Smooth muscle cell (in vitro differentiated cells): ENCODE measurements around the gene CHTF18. TPM values are rescaled to one million over a fixed set of nuclear protein-coding genes. Genes with fewer than 3 reads are reported as not detected.

Source experiments
- DNase-seq: peaks from one replicate; lab custom pipeline; 2025; ENCODE audit not compliant: unreplicated experiment; lab: John Stamatoyannopoulos, UW
- H2AFZ ChIP-seq: fragments of 200-600 bp; sonication (generic); 2 replicates; pipeline ENCODE4 v1.6.0; 2016; ENCODE audit warnings: antibody characterized with exemption, low read depth, mild to moderate bottlenecking
- H3F3A ChIP-seq: fragments of 200-600 bp; sonication (generic); 2 replicates; pipeline ENCODE4 v1.6.0; 2017; ENCODE audit warnings: antibody characterized with exemption, low read depth
- H3K27ac ChIP-seq: fragments of 200-600 bp; sonication (generic); 2 replicates; pipeline ENCODE4 v1.5.1; 2016; ENCODE audit warnings: low read depth, mild to moderate bottlenecking
- H3K27me3 ChIP-seq: fragments of 200-600 bp; sonication (generic); 2 replicates; pipeline ENCODE4 v1.6.1; 2016; ENCODE audit warnings: low read depth, mild to moderate bottlenecking
- H3K36me3 ChIP-seq: fragments of 200-600 bp; sonication (generic); 2 replicates; pipeline ENCODE4 v1.5.1; 2016; ENCODE audit warnings: low read depth
- H3K4me1 ChIP-seq: fragments of 200-600 bp; sonication (generic); 2 replicates; pipeline ENCODE4 v1.5.1; 2016; ENCODE audit warnings: low read depth
- H3K4me2 ChIP-seq: fragments of 200-600 bp; sonication (generic); 2 replicates; pipeline ENCODE4 v1.6.0; 2016; ENCODE audit warnings: mild to moderate bottlenecking
- H3K4me3 ChIP-seq: fragments of 200-600 bp; sonication (generic); 2 replicates; pipeline ENCODE4 v1.5.1; 2016; ENCODE audit warnings: mild to moderate bottlenecking
- H3K79me2 ChIP-seq: fragments of 200-600 bp; sonication (generic); 2 replicates; pipeline ENCODE4 v1.6.0; 2016; ENCODE audit warnings: low read depth, mild to moderate bottlenecking
- H3K9ac ChIP-seq: fragments of 200-600 bp; sonication (generic); 2 replicates; pipeline ENCODE4 v1.6.0; 2016; ENCODE audit warnings: low read depth
- H3K9me3 ChIP-seq: fragments of 200-600 bp; sonication (generic); replicated peaks from 2 replicates; pipeline ENCODE4 v1.5.1; 2016; ENCODE audit warnings: low read depth
- H4K20me1 ChIP-seq: fragments of 200-600 bp; sonication (generic); 2 replicates; pipeline ENCODE4 v1.6.0; 2016; ENCODE audit warnings: low read depth
- WGBS: methylation state at CpG from one replicate; pipeline ENCODE4 v1.1.7; 2016; ENCODE audit warnings: low lambda C conversion rate; 5-methylcytosine and 5-hydroxymethylcytosine counted together
- polyA plus RNA-seq: library from polyadenylated mRNA; unstranded; fragments of >200 nt; fragmentation: Nextera tagmentation; extraction: Ambion mirVana; gene quantifications from 2 replicates; pipeline ENCODE4 v1.2.1, GENCODE V29; 2016
- total RNA-seq: library from RNA; depleted of rRNA; stranded (reverse); fragments of >200 nt; gene quantifications from 2 replicates; pipeline ENCODE4 v1.2.3, GENCODE V29; 2014
- TF ChIP-seq, protein P1 (sequence below): fragments of 200-600 bp; sonication (generic); IDR thresholded peaks from 2 replicates; pipeline ENCODE4 v1.5.1; 2017; ENCODE audit warnings: borderline replicate concordance, mild to moderate bottlenecking, antibody characterized with exemption; ENCODE audit not compliant: insufficient read depth, poor library complexity, severe bottlenecking

Gene CHTF18
- total and polyA plus RNA-seq, 2 experiments from 2014 or later: 27.2 to 33.2 TPM

GRCh38 chr16:760545-761343 is 27.7 kb upstream of the CHTF18 start, which contains the start of gene MSLN:
Gene MSLN (plus strand): TSS chr16:760734. CDS start chr16:762681, 1,947 bp downstream.
- Histone ChIP-seq H3K9me3 (no peaks in the 10 kb centered on the region), H3K27ac (no peak within 1 kb of the TSS), H3K79me2 (no peaks in the 10 kb centered on the region), H4K20me1 (no peaks in the 10 kb centered on the region), H3K4me2 (no peak within 1 kb of the TSS), H2AFZ (no peak within 1 kb of the TSS), H3K36me3 (no peaks in the 10 kb centered on the region), H3K9ac (no peak within 1 kb of the TSS), H3K27me3 (no peaks in the 10 kb centered on the region), H3K4me1 (no peaks in the 10 kb centered on the region), H3F3A (no peaks in the 10 kb centered on the region), H3K4me3 (no peak within 1 kb of the TSS)
- DNase-seq: no peak
- WGBS: 86% methylated on average over 31 of the region's 37 CpGs
- TF ChIP-seq, protein P1, sequence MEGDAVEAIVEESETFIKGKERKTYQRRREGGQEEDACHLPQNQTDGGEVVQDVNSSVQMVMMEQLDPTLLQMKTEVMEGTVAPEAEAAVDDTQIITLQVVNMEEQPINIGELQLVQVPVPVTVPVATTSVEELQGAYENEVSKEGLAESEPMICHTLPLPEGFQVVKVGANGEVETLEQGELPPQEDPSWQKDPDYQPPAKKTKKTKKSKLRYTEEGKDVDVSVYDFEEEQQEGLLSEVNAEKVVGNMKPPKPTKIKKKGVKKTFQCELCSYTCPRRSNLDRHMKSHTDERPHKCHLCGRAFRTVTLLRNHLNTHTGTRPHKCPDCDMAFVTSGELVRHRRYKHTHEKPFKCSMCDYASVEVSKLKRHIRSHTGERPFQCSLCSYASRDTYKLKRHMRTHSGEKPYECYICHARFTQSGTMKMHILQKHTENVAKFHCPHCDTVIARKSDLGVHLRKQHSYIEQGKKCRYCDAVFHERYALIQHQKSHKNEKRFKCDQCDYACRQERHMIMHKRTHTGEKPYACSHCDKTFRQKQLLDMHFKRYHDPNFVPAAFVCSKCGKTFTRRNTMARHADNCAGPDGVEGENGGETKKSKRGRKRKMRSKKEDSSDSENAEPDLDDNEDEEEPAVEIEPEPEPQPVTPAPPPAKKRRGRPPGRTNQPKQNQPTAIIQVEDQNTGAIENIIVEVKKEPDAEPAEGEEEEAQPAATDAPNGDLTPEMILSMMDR: no peak

DNA sequence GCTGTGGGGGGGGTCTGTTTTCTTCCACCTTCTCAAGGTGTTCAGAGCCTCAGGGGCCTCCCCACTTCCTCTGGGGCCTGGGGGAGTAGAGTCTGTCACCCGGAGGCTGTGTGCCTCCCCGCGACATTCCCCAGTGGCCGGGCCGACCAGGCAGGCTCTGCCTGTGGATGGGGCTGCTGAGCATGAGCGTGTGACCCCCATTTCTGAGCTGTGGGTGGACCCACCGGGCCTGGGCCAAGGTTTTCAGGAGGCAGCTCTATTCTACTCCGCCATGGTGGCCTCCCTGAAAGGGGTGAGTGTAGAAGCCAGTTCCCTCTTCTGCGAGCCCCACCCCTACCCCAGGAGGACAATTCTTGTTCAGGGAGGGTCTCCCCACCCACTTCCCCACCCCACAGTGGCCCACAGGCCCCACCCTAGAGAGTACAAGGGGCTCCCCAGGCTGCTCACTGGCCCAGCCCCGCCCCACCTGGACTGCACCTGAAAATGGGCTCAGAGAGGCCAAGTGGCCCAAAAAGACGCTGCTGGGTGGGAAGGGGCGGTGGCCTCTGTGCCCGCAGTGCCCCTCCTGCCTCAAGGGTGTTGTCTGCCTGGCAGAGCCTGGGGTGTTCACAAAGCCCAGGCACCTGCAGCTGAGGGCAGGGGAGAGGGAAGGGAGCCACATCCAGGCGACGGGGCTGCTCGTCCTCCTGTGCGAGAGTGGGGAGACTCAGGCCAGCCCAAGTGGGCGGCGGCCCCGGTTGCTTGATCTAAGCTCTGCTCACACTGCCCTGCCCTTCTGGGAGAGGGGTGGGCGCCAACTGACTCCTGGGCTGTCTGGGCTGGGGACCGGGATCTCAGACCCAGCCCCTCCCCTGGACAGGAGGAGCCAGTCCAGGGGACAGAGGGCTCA is 26.6 kb upstream of the CHTF18 start:
- no peaks in the 10 kb centered on the region for H3K36me3 ChIP-seq
- H3K27ac ChIP-seq: no peak overlapping the region
- no peaks in the 10 kb centered on the region for H4K20me1 ChIP-seq
- H2AFZ ChIP-seq: no peak overlapping the region
- no peaks in the 10 kb centered on the region for H3K9me3 ChIP-seq
- TF ChIP-seq, protein P1: no peak
- DNase-seq: no peak
- H3K9ac ChIP-seq: no peak overlapping the region
- H3F3A ChIP-seq: no peaks in the 10 kb centered on the region
- H3K4me3 ChIP-seq: no peak overlapping the region
- no peaks in the 10 kb centered on the region for H3K27me3 ChIP-seq
- no peaks in the 10 kb centered on the region for H3K4me1 ChIP-seq
- WGBS: 84% methylated on average over 20 of the region's 22 CpGs
- H3K79me2 ChIP-seq: no peaks in the 10 kb centered on the region
- H3K4me2 ChIP-seq: no peak overlapping the region

- TF ChIP-seq, protein P1: no peak
- 92% methylated on average over 15 of the region's 17 CpGs for WGBS
- H3K79me2 ChIP-seq: no peaks in the 10 kb centered on the region
- no peaks in the 10 kb centered on the region for H3F3A ChIP-seq
- DNase-seq: no peak
- H4K20me1 ChIP-seq: no peaks in the 10 kb centered on the region
- no peak overlapping the region for H3K4me2 ChIP-seq
- no peak overlapping the region for H3K27ac ChIP-seq
- no peak overlapping the region for H3K9ac ChIP-seq
- no peaks in the 10 kb centered on the region for H3K4me1 ChIP-seq
- no peaks in the 10 kb centered on the region for H3K27me3 ChIP-seq
- H3K4me3 ChIP-seq: no peak overlapping the region
- no peak overlapping the region for H2AFZ ChIP-seq
- H3K36me3 ChIP-seq: no peaks in the 10 kb centered on the region
- H3K9me3 ChIP-seq: no peaks in the 10 kb centered on the region
Observed at GRCh38 chr16:762595-763268, 25.7 kb upstream of the CHTF18 start.
